Endothelial cell of umbilical vein (primary cell): ENCODE measurements around the gene EFCAB5. TPM values are rescaled to one million over a fixed set of nuclear protein-coding genes. Genes with fewer than 3 reads are reported as not detected.

Experiments
- BruUV-seq: library from RNA; stranded (reverse); fragments of 400-500 nt; replicated peaks from 2 replicates; lab custom pipeline; 2021; lab: Mats Ljungman, UMichigan
- CTCF ChIA-PET: fragments of 300-600, 350-600 bp; sonication (Branson Sonifier 250); formaldehyde crosslinking; loops from one replicate; lab custom pipeline; 2021; ENCODE audit warnings: antibody characterized with exemption, inconsistent platforms; lab: Charles Lee
- POLR2A ChIA-PET: fragments of 300-600, 350-600 bp; sonication (Branson Sonifier 250); formaldehyde crosslinking; loops from one replicate; lab custom pipeline; 2021; ENCODE audit warnings: antibody characterized with exemption, inconsistent platforms; lab: Charles Lee
- DNase-seq: peaks from one replicate; pipeline ENCODE4 v3.0.0-alpha.2; 2011; ENCODE audit warnings: low read depth, low spot score
- FAIRE-seq: peaks from 2 replicates; lab custom pipeline; 2011; peaks lifted over from hg19 to GRCh38; lab: Jason Lieb, UNC
- H2AFZ ChIP-seq: 2 replicates; pipeline ENCODE4 v1.6.0; 2012; ENCODE audit warnings: low read depth, low read length, control low read depth, inconsistent platforms
- H3K27ac ChIP-seq: 2 replicates; pipeline ENCODE4 v1.5.1; 2011; ENCODE audit warnings: low read depth, mild to moderate bottlenecking, control low read depth, low read length, moderate library complexity; ENCODE audit not compliant: insufficient read depth
- H3K27me3 ChIP-seq, 2 experiments: 2 replicates each; pipeline versions ENCODE4 v1.6.0 to v1.6.1; 2011; ENCODE audit warnings: low read length in 2 of 2, mixed read lengths in 1 of 2; ENCODE audit not compliant: control insufficient read depth in 2 of 2, insufficient read depth in 2 of 2
- H3K36me3 ChIP-seq, 2 experiments: 2 replicates in 1 of 2; 3 replicates in 1 of 2; pipeline ENCODE4 v1.5.1; 2011; ENCODE audit warnings: low read length in 2 of 2, mild to moderate bottlenecking in 1 of 2, moderate library complexity in 1 of 2; ENCODE audit not compliant: control insufficient read depth in 2 of 2, insufficient read depth in 2 of 2; ENCODE audit errors: extremely low read depth in 1 of 2
- H3K4me1 ChIP-seq: 3 replicates; pipeline ENCODE4 v1.5.1; 2011; ENCODE audit warnings: mild to moderate bottlenecking, low read length; ENCODE audit not compliant: control insufficient read depth, insufficient read depth; ENCODE audit errors: extremely low read depth
- H3K4me2 ChIP-seq: 2 replicates; pipeline ENCODE4 v1.6.1; 2011; ENCODE audit warnings: low read length, control low read depth, mixed read lengths; ENCODE audit not compliant: insufficient read depth
- H3K4me3 ChIP-seq, 3 experiments: fragments of 200-600 bp in 1 of 3; sonication (generic), shearing (Covaris generic) in 1 of 3; replicated peaks in 1 of 3; 2 replicates each; pipeline ENCODE4 v1.5.1; 2011 to 2016; ENCODE audit warnings: control low read depth in 3 of 3, low read length in 3 of 3, mild to moderate bottlenecking in 2 of 3, inconsistent platforms in 1 of 3, low read depth in 1 of 3, moderate library complexity in 1 of 3; ENCODE audit not compliant: insufficient read depth in 1 of 3
- H3K79me2 ChIP-seq: 2 replicates; pipeline ENCODE4 v1.6.0; 2012; ENCODE audit warnings: low read length, inconsistent platforms; ENCODE audit not compliant: control insufficient read depth, insufficient read depth
- H3K9ac ChIP-seq: replicated peaks from 2 replicates; pipeline ENCODE3; 2011; ENCODE audit warnings: low read length, control low read depth; ENCODE audit not compliant: insufficient read depth; ENCODE audit errors: extremely low read depth
- H3K9me1 ChIP-seq: replicated peaks from 3 replicates; pipeline ENCODE4 v1.6.0; 2011; ENCODE audit warnings: mild to moderate bottlenecking, low read length; ENCODE audit not compliant: control insufficient read depth, insufficient read depth; ENCODE audit errors: extremely low read depth
- H3K9me3 ChIP-seq: replicated peaks from 2 replicates; pipeline ENCODE4 v1.5.1; 2012; ENCODE audit warnings: low read length, inconsistent platforms; ENCODE audit not compliant: control insufficient read depth, insufficient read depth
- H4K20me1 ChIP-seq: replicated peaks from 2 replicates; pipeline ENCODE3; 2011; ENCODE audit warnings: mild to moderate bottlenecking, low read length; ENCODE audit not compliant: control insufficient read depth, insufficient read depth; ENCODE audit errors: extremely low read depth
- EZH2 ChIP-seq: IDR thresholded peaks from 2 replicates; pipeline ENCODE4 v1.6.1; 2012; ENCODE audit warnings: borderline replicate concordance, low read depth, mild to moderate bottlenecking, moderate library complexity, low read length, inconsistent platforms; ENCODE audit not compliant: severe bottlenecking
- FOS ChIP-seq: IDR thresholded peaks from 2 replicates; pipeline ENCODE4 v1.6.1; 2011; ENCODE audit warnings: mild to moderate bottlenecking, low read length, moderate library complexity, borderline replicate concordance; ENCODE audit not compliant: insufficient read depth
- GATA2 ChIP-seq: IDR thresholded peaks from 2 replicates; pipeline ENCODE4 v1.7.0; 2011; ENCODE audit warnings: low read depth, mild to moderate bottlenecking, moderate library complexity, mixed read lengths, low read length; ENCODE audit not compliant: insufficient read length, insufficient read depth
- JUN ChIP-seq: IDR thresholded peaks from 2 replicates; pipeline ENCODE4 v1.6.1; 2011; ENCODE audit warnings: borderline replicate concordance, low read depth; ENCODE audit not compliant: insufficient read length, insufficient read depth
- MAX ChIP-seq: IDR thresholded peaks from 2 replicates; pipeline ENCODE4 v1.6.1; 2011; ENCODE audit not compliant: insufficient read depth, insufficient read length
- MYC ChIP-seq: IDR thresholded peaks from one replicate; pipeline ENCODE4 v1.6.1; 2011; ENCODE audit warnings: mild to moderate bottlenecking, low read depth, low read length
- POLR2A ChIP-seq: IDR thresholded peaks from 2 replicates; pipeline ENCODE4 v1.6.1; 2012; ENCODE audit warnings: low read depth, mild to moderate bottlenecking, control low read depth, low read length
- POLR2AphosphoS5 ChIP-seq: IDR thresholded peaks from 2 replicates; pipeline ENCODE4 v1.6.1; 2012; ENCODE audit warnings: low read depth, mild to moderate bottlenecking, control low read depth, low read length, moderate library complexity; ENCODE audit not compliant: insufficient read depth
- dilution Hi-C: fragments of 300-500 bp; cut with MboI; formaldehyde crosslinking; loops from one replicate; pipeline ENCODE4 v1.15.0; 2019; ENCODE audit warnings: low sequenced_read_pairs; ENCODE audit not compliant: extremely low pct_ligation_motif_present
- intact Hi-C: fragments of 100-400 bp; cut with micrococcal nuclease; formaldehyde crosslinking; loops from one replicate; pipeline ENCODE4 v1.10.0; 2022
- polyA plus RNA-seq, 4 experiments: library from polyadenylated mRNA; depleted of rRNA in 3 of 4; stranded (reverse) in 3 of 4; unstranded in 1 of 4; fragments of >200 nt; gene quantifications; 2 replicates each; pipeline versions ENCODE4 v1.2.1 to v1.2.3, GENCODE V29; 2011 to 2012; ENCODE audit warnings: missing spikeins in 1 of 4
- total RNA-seq: library from RNA; stranded (reverse); gene quantifications from 2 replicates; pipeline ENCODE4 v1.2.3, GENCODE V29; 2021
- TF ChIP-seq, protein P1 (sequence below), 2 donors: IDR thresholded peaks; 1 replicate in 1 of 2; 2 replicates in 1 of 2; pipeline ENCODE4 v1.5.1; 2011; ENCODE audit warnings: low read length in 2 of 2, mild to moderate bottlenecking in 2 of 2, moderate library complexity in 2 of 2, control low read depth in 1 of 2, inconsistent platforms in 1 of 2, low read depth in 1 of 2; ENCODE audit not compliant: insufficient read depth in 1 of 2; ENCODE audit errors: extremely low read depth in 1 of 2

The EFCAB5 gene
- total and polyA plus RNA-seq, 2 donors (not counting 3 experiments of a cell fraction or from before 2014, with no cell fraction given) = 0.04 to 0.40 TPM

DNA sequence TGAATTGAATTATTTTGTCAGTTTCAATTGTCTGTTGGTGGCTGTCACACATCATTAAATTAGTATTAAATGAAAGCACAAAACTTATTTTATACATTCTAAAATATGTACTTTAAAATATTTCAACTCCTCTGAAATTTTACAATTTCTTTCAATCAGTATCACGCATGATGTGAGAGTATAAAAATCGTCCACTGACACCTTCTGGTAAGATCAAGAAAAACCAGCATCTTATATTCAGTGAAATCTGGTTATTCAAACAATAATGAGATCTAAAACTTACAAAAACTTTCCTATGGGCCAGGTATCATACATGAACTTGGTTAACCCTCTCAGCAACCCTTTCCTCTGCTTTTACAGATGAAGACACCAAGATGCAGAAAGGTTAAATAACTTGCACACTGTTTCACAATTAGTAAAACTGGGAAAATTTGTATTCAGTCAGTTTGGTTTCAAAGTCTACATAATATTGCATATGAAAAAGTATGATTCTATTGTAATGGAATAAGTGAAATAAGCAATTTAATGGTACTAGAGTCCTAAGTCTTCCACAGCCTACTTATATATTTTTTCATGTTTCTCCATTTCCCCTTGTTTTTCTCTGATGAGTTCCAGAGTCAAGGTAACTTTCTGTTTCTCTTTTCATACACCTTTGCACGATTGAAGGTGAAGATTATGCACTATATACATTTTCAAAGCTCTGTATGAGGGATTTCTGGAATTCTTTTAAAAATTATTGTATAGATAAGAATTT lies 58.7 kb downstream of the EFCAB5 start:
- Histone ChIP-seq H3K79me2 (no peaks in the 10 kb centered on the region), H2AFZ (no peak overlapping the region), H4K20me1 (no peaks in the 10 kb centered on the region), H3K4me3 (no peak overlapping the region), H3K9ac (no peak overlapping the region), H3K27me3 (no peaks in the 10 kb centered on the region), H3K27ac (no peak overlapping the region), H3K9me1 (no peaks in the 10 kb centered on the region), H3K4me1 (no peaks in the 10 kb centered on the region), H3K4me2 (no peak overlapping the region), H3K36me3 (no peaks in the 10 kb centered on the region), H3K9me3 (no peaks in the 10 kb centered on the region)
- no peak for DNase-seq
- BruUV-seq = no TSS peak
- ChIA-PET POLR2A (no interaction called here), CTCF (interaction anchor here (1.0 to 1.6 kb wide), 2 partner anchors 93 to 193 kb away, joined by 3 to 4 read pairs; no protein-coding TSS in a partner anchor)
- dilution Hi-C loops = no loop called here
- FAIRE-seq = no peak
- intact Hi-C loops = no loop called here
- TF ChIP-seq POLR2A = no peak
- TF ChIP-seq GATA2 = no peak
- TF ChIP-seq JUN = no peak
- TF ChIP-seq EZH2 = no peak
- TF ChIP-seq POLR2AphosphoS5 = no peak
- no peak for TF ChIP-seq MYC
- TF ChIP-seq, protein P1, sequence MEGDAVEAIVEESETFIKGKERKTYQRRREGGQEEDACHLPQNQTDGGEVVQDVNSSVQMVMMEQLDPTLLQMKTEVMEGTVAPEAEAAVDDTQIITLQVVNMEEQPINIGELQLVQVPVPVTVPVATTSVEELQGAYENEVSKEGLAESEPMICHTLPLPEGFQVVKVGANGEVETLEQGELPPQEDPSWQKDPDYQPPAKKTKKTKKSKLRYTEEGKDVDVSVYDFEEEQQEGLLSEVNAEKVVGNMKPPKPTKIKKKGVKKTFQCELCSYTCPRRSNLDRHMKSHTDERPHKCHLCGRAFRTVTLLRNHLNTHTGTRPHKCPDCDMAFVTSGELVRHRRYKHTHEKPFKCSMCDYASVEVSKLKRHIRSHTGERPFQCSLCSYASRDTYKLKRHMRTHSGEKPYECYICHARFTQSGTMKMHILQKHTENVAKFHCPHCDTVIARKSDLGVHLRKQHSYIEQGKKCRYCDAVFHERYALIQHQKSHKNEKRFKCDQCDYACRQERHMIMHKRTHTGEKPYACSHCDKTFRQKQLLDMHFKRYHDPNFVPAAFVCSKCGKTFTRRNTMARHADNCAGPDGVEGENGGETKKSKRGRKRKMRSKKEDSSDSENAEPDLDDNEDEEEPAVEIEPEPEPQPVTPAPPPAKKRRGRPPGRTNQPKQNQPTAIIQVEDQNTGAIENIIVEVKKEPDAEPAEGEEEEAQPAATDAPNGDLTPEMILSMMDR (IDR thresholded peaks at IDR 0.05; ENCODE audit: extremely low read depth in 1 of 2, insufficient read depth in 1 of 2, low read depth in 1 of 2, low read length in 2 of 2) = no peak
- TF ChIP-seq FOS = no peak
- no peak for TF ChIP-seq MAX
